Measurements from ENCODE around the gene MLN.

MLN gene

GRCh38 chr6:33788694-33789549, 14.9 kb downstream of the MLN start, which contains the start of gene LEMD2:
Gene LEMD2, minus strand, starts transcription at chr6:33789130. Its CDS starts 14 bp downstream, at chr6:33789116.
- DNase-seq = peak; percentile 87

- DNase-seq = peak; percentile 32
Observed at GRCh38 chr6:33787954-33788693, 15.7 kb downstream of the MLN start.

GRCh38 chr6:33787346-33787953, 16.4 kb downstream of the MLN start:
- no peak for DNase-seq

GRCh38 chr6:33786736-33787135, 17.1 kb downstream of the MLN start:
- no peak for DNase-seq

GRCh38 chr6:33785778-33786177, 18.0 kb downstream of the MLN start:
- no peak for DNase-seq

GRCh38 chr6:33784787-33785186, 19.0 kb downstream of the MLN start:
- DNase-seq = no peak

- DNase-seq = no peak
Observed at GRCh38 chr6:33783781-33784520, 19.9 kb downstream of the MLN start.

- no peak for DNase-seq
Observed at GRCh38 chr6:33782561-33782960, 21.2 kb downstream of the MLN start.

- peak; percentile 80 for DNase-seq
Observed at GRCh38 chr6:33781131-33781975, 22.4 kb downstream of the MLN start.

- no peak for DNase-seq
Observed at GRCh38 chr6:33779895-33780294, 23.9 kb downstream of the MLN start.

- DNase-seq = no peak
Observed at GRCh38 chr6:33779290-33779689, 24.5 kb downstream of the MLN start.

- no peak for DNase-seq
Observed at GRCh38 chr6:33778444-33779121, 25.2 kb downstream of the MLN start.

- DNase-seq = peak; percentile 67
Observed at GRCh38 chr6:33777398-33778388, 26.1 kb downstream of the MLN start.

- no peak for DNase-seq
Observed at GRCh38 chr6:33776764-33777163, 27.0 kb downstream of the MLN start.

- no peak for DNase-seq
Observed at GRCh38 chr6:33776186-33776585, 27.6 kb downstream of the MLN start.

- DNase-seq = no peak
Observed at GRCh38 chr6:33774774-33775173, 29.0 kb downstream of the MLN start.

GRCh38 chr6:33772902-33773472, 30.8 kb downstream of the MLN start:
- DNase-seq = no peak

- DNase-seq = peak; percentile 17
Observed at GRCh38 chr6:33772082-33772830, 31.5 kb downstream of the MLN start.
